HG03469 (cell line): ENCODE results near the gene MALRD1.
"Not testable (repeated sequence)": the region's sequence is repeated elsewhere in the genome, so short reads cannot be mapped to it uniquely, and the experiment has no call there.

ENCODE experiments used
- ATAC-seq: cut with Tn5 transposase; IDR thresholded peaks from one replicate; pipeline ENCODE4 v1.9.1; 2021; ENCODE audit warnings: mild to moderate bottlenecking, moderate library complexity, moderate number of reproducible peaks; ENCODE audit not compliant: unreplicated experiment

MALRD1 gene

GRCh38 chr10:19480353-19480752, 431.8 kb downstream of the MALRD1 start:
- no peak for ATAC-seq

GRCh38 chr10:19483421-19483820, 434.8 kb downstream of the MALRD1 start:
- no peak for ATAC-seq

- ATAC-seq = no peak
Measured at GRCh38 chr10:19488592-19489280, 440.1 kb downstream of the MALRD1 start.

- no peak for ATAC-seq
Measured at GRCh38 chr10:19491166-19491565, 442.6 kb downstream of the MALRD1 start.

GRCh38 chr10:19493917-19494316, 445.3 kb downstream of the MALRD1 start:
- no peak for ATAC-seq

- no peak for ATAC-seq
Measured at GRCh38 chr10:19497026-19497425, 448.4 kb downstream of the MALRD1 start.

- no peak for ATAC-seq
Measured at GRCh38 chr10:19498393-19499290, 450.0 kb downstream of the MALRD1 start.

- no peak for ATAC-seq
Measured at GRCh38 chr10:19499291-19499770, 450.7 kb downstream of the MALRD1 start.

- ATAC-seq = no peak
Measured at GRCh38 chr10:19500959-19501358, 452.4 kb downstream of the MALRD1 start.

- ATAC-seq = no peak
Measured at GRCh38 chr10:19505320-19506312, 457.0 kb downstream of the MALRD1 start.

- not testable (repeated sequence) for ATAC-seq
Measured at GRCh38 chr10:19510005-19510732, 461.6 kb downstream of the MALRD1 start.

GRCh38 chr10:19518109-19518508, 469.5 kb downstream of the MALRD1 start:
- no peak for ATAC-seq

- ATAC-seq = peak; percentile 45
Measured at GRCh38 chr10:19518632-19519031, 470.0 kb downstream of the MALRD1 start.

GRCh38 chr10:19531324-19531723, 482.7 kb downstream of the MALRD1 start:
- no peak for ATAC-seq

GRCh38 chr10:19532411-19532810, 483.8 kb downstream of the MALRD1 start:
- no peak for ATAC-seq

- no peak for ATAC-seq
Measured at GRCh38 chr10:19541299-19541698, 492.7 kb downstream of the MALRD1 start.

GRCh38 chr10:19546224-19546623, 497.6 kb downstream of the MALRD1 start:
- no peak for ATAC-seq

- no peak for ATAC-seq
Measured at GRCh38 chr10:19549503-19549902, 500.9 kb downstream of the MALRD1 start.

- ATAC-seq = no peak
Measured at GRCh38 chr10:19556666-19557065, 508.1 kb downstream of the MALRD1 start.

GRCh38 chr10:19561181-19561580, 512.6 kb downstream of the MALRD1 start:
- ATAC-seq = no peak
